PFSK-1 (cell line): ENCODE results near the gene RNF135.

Experiments
- FOXP2 ChIP-seq: optimal IDR thresholded peaks from 2 replicates; pipeline ENCODE3; 2011; ENCODE audit warnings: borderline replicate concordance, control low read depth, inconsistent platforms; ENCODE audit not compliant: insufficient read depth; ENCODE audit errors: extremely low read length, extremely low read depth
- POLR2AphosphoS5 ChIP-seq: IDR thresholded peaks from 2 replicates; pipeline ENCODE4 v1.6.1; 2012; ENCODE audit warnings: low read depth, mild to moderate bottlenecking, control low read depth, low read length, moderate library complexity
- SIN3A ChIP-seq: IDR thresholded peaks from 2 replicates; pipeline ENCODE4 v1.6.1; 2012; ENCODE audit warnings: mild to moderate bottlenecking, low read length, moderate library complexity, borderline replicate concordance; ENCODE audit not compliant: insufficient read depth
- TAF1 ChIP-seq: IDR thresholded peaks from 2 replicates; pipeline ENCODE4 v1.6.1; 2012; ENCODE audit warnings: low read length, control low read depth, borderline replicate concordance; ENCODE audit not compliant: insufficient read depth
- TF ChIP-seq, protein P1 (sequence below), 2 experiments: IDR thresholded peaks; 2 replicates each; pipeline versions ENCODE4 v1.6.1 to v1.8.0; 2011 to 2012; ENCODE audit warnings: low read depth in 2 of 2, low read length in 2 of 2, control low read depth in 1 of 2, inconsistent platforms in 1 of 2, mild to moderate bottlenecking in 1 of 2, moderate library complexity in 1 of 2; ENCODE audit not compliant: insufficient read depth in 1 of 2

Gene RNF135

DNA sequence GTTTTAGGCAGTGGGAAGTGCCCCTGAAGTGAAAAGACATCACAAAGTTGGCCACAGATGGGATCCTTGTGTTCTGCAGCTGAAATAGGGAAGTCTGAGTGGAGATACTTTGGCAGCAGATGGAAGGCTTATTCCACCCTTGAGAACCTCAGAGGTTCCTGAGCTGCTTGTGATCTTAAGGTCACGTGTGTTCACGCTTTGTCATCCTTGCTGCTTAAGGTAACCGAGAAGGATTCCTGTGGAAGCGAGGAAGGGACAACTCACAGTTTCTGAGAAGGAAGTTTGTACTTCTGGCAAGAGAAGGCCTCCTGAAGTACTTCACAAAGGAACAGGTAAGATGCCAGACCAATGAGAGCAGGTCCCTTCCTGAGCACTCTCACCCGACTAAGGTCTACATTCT is 36.9 kb upstream of the RNF135 start:
- TF ChIP-seq FOXP2 (no peak), POLR2AphosphoS5 (no peak), SIN3A (no peak), TAF1 (no peak)
- TF ChIP-seq, protein P1, sequence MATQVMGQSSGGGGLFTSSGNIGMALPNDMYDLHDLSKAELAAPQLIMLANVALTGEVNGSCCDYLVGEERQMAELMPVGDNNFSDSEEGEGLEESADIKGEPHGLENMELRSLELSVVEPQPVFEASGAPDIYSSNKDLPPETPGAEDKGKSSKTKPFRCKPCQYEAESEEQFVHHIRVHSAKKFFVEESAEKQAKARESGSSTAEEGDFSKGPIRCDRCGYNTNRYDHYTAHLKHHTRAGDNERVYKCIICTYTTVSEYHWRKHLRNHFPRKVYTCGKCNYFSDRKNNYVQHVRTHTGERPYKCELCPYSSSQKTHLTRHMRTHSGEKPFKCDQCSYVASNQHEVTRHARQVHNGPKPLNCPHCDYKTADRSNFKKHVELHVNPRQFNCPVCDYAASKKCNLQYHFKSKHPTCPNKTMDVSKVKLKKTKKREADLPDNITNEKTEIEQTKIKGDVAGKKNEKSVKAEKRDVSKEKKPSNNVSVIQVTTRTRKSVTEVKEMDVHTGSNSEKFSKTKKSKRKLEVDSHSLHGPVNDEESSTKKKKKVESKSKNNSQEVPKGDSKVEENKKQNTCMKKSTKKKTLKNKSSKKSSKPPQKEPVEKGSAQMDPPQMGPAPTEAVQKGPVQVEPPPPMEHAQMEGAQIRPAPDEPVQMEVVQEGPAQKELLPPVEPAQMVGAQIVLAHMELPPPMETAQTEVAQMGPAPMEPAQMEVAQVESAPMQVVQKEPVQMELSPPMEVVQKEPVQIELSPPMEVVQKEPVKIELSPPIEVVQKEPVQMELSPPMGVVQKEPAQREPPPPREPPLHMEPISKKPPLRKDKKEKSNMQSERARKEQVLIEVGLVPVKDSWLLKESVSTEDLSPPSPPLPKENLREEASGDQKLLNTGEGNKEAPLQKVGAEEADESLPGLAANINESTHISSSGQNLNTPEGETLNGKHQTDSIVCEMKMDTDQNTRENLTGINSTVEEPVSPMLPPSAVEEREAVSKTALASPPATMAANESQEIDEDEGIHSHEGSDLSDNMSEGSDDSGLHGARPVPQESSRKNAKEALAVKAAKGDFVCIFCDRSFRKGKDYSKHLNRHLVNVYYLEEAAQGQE (IDR thresholded peaks at IDR 0.05; ENCODE audit: insufficient read depth in 1 of 2, low read depth in 2 of 2, low read length in 2 of 2) = no peak

DNA sequence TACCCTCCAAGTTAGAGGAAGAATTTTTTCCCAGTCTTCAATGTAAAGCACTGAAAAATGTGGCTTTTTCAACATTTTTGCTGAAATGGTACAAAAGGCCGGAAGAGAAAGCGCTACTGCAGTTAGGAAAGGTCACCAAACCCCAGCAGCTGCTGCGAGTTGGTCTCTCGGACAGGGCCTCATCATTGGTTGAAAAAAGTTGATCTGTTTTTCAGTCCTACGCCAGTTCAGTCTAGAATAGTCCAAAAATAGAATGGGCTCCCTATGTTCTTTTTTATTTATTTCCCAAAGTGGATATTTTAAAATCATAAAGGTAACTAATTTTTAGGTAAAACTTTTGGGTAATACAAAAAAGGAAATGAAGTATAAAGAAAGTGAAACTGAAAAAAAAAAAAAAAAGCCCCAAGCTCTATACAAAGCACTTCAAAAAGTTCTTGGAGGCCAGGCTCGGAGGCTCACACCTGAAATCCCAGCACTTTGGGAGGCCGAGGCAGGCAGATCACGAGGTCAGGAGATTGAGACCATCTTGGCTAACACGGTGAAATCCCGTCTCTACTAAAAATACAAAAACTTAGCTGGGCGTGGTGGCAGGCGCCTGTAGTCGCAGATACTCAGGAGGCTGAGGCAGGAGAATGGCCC is 31.7 kb upstream of the RNF135 start:
- TF ChIP-seq SIN3A (no peak), FOXP2 (no peak), TAF1 (no peak), POLR2AphosphoS5 (no peak)
- TF ChIP-seq, protein P1 (IDR thresholded peaks at IDR 0.05; ENCODE audit: insufficient read depth in 1 of 2, low read depth in 2 of 2, low read length in 2 of 2) = no peak

DNA sequence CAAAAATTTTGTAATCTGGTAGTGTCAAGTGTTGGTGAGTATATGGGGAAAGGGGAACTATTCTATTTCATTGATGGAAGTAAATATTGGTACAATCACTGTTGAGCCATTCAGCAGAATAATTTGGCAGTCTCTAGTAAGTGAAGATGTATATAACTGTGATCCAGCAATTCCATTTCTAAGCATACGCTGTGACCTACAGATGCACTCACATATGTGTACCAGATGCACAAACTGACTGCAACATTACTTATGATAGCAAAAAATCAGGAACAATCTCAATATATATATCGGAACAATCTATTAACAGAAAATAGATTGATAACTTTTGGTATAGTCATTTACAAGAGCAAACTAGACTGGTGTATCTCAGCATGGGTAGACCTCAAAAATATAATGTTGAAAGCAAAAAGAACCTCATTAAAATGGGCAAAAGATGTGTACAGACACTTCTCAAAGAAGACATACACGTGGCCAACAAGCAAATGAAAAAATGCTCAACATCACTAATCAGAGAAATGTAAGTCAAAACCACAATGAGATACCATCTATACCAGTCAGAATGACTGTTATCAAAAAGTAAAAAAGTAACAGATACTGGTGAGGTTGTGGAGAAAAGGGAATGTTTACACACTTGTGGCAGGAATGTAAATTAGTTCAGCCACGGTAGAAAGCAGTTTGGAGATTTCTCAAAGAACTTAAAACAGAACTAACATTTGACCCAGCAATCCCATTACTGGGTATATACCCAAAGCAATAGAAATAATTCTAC is 28.3 kb upstream of the RNF135 start:
- TF ChIP-seq TAF1 (no peak), SIN3A (no peak), FOXP2 (no peak), POLR2AphosphoS5 (no peak)
- TF ChIP-seq, protein P1 (IDR thresholded peaks at IDR 0.05; ENCODE audit: insufficient read depth in 1 of 2, low read depth in 2 of 2, low read length in 2 of 2) = no peak

DNA sequence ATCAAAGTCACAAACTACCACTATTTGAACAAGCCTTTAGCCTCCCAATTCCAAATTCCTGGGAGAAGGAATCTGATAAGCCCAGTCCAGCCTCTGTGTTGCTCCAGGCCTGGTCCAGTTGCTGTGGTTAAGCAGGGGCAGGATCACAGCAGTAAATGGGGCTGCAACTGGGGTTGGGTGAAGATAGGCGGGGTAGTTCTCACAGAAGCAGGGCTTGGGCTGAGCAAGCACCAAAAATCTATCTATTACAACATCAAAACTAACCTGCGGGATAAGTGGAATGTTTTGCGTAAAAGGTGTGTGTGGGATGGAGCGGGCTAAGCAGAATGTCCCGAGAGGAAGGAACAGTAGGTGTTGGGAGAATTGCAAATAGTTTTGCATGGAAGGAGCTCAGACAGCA is 23.0 kb upstream of the RNF135 start:
- no peak for TF ChIP-seq POLR2AphosphoS5
- TF ChIP-seq, protein P1 (IDR thresholded peaks at IDR 0.05; ENCODE audit: insufficient read depth in 1 of 2, low read depth in 2 of 2, low read length in 2 of 2) = no peak
- TF ChIP-seq TAF1 = no peak
- TF ChIP-seq FOXP2 = no peak
- TF ChIP-seq SIN3A = no peak
